BJ (cell line): ENCODE data around the gene ZNF385D. TPM values are rescaled to one million over a fixed set of nuclear protein-coding genes. Genes with fewer than 3 reads are reported as not detected.
A peak's percentile ranks its signal among the peaks of the same experiment; 100 is the strongest.

Experiments
- CTCF ChIA-PET: fragments of 350-600 bp; formaldehyde crosslinking; extraction: SDS; loops from one replicate; lab custom pipeline; 2021; ENCODE audit warnings: antibody characterized with exemption, inconsistent platforms; lab: Yijun Ruan, JAX
- POLR2A ChIA-PET: fragments of 300-600 bp; sonication (Branson Sonifier 250); formaldehyde crosslinking; extraction: SDS; loops from one replicate; lab custom pipeline; 2021; ENCODE audit warnings: antibody characterized with exemption; lab: Charles Lee
- DNase-seq: peaks from one replicate; pipeline ENCODE4 v3.0.0-alpha.2; 2011; ENCODE audit warnings: low read depth
- H3K27me3 ChIP-seq: 2 replicates; pipeline ENCODE4 v1.6.0; 2011; ENCODE audit warnings: low read length; ENCODE audit not compliant: control insufficient read depth, insufficient read depth
- H3K36me3 ChIP-seq: 2 replicates; pipeline ENCODE4 v1.5.1; 2011; ENCODE audit warnings: low read length; ENCODE audit not compliant: control insufficient read depth, insufficient read depth
- H3K4me3 ChIP-seq: 2 replicates; pipeline ENCODE4 v1.5.1; 2011; ENCODE audit warnings: low read depth, mild to moderate bottlenecking, control low read depth, low read length
- polyA plus RNA-seq: library from polyadenylated mRNA; depleted of rRNA; stranded (reverse); fragments of >200 nt; gene quantifications from 2 replicates; pipeline ENCODE4 v1.2.3, GENCODE V29; 2011
- TF ChIP-seq, protein P1 (sequence below): IDR thresholded peaks from 2 replicates; pipeline ENCODE4 v1.5.1; 2011; ENCODE audit warnings: low read depth, mild to moderate bottlenecking, control low read depth, inconsistent platforms, low read length, moderate library complexity; ENCODE audit not compliant: insufficient read depth

The ZNF385D gene
- polyA plus RNA-seq, 1 experiment, result 2.2 TPM

DNA sequence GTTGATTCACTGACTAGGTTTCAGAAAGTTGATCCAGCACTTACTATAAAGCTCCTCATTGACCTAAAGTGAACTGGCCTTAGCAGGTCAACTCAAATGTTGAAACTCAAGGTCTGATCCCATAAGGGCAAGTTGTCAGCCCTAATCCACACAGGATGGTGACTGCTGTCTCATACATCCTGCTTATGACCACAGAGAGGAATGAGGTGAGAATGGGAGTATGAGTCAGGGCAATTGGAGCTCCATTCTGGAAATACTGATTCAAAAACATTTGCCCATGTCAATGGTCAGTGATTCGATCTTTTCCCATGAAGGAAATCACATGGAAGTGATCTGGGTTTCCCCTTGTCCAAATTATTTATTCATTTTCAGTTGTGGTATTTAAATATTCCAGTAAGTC is 78.7 kb downstream of the ZNF385D start:
- Histone ChIP-seq H3K36me3 (no peaks in the 10 kb centered on the region), H3K27me3 (no peaks in the 10 kb centered on the region), H3K4me3 (no peak overlapping the region)
- POLR2A ChIA-PET, result no interaction called here
- TF ChIP-seq, protein P1, sequence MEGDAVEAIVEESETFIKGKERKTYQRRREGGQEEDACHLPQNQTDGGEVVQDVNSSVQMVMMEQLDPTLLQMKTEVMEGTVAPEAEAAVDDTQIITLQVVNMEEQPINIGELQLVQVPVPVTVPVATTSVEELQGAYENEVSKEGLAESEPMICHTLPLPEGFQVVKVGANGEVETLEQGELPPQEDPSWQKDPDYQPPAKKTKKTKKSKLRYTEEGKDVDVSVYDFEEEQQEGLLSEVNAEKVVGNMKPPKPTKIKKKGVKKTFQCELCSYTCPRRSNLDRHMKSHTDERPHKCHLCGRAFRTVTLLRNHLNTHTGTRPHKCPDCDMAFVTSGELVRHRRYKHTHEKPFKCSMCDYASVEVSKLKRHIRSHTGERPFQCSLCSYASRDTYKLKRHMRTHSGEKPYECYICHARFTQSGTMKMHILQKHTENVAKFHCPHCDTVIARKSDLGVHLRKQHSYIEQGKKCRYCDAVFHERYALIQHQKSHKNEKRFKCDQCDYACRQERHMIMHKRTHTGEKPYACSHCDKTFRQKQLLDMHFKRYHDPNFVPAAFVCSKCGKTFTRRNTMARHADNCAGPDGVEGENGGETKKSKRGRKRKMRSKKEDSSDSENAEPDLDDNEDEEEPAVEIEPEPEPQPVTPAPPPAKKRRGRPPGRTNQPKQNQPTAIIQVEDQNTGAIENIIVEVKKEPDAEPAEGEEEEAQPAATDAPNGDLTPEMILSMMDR, result no peak
- DNase-seq, result peak; percentile 66
- CTCF ChIA-PET, result no interaction called here

DNA sequence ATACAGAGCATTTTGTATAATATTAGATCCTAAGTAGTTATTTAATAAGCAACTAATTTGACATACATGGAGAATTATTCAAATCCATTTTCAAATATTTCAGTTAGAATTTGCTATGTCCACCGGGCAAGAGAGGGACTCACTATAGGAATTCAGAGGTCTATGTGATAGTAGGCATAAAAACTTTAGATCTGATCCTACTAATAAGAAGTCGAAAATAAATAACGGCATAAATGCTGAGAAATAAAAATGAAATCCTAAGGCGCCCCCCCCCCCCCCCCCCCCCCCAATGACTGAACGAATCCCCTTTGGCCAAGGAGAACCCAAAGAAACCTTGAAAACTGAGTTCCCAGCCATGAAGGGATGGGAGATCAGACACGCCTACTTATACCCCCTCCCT is 80.6 kb downstream of the ZNF385D start:
- DNase-seq, result no peak
- H3K36me3 ChIP-seq, result no peaks in the 10 kb centered on the region
- ChIA-PET CTCF (no interaction called here), POLR2A (no interaction called here)
- no peaks in the 10 kb centered on the region for H3K27me3 ChIP-seq
- no peak overlapping the region for H3K4me3 ChIP-seq
- TF ChIP-seq, protein P1, result no peak

DNA sequence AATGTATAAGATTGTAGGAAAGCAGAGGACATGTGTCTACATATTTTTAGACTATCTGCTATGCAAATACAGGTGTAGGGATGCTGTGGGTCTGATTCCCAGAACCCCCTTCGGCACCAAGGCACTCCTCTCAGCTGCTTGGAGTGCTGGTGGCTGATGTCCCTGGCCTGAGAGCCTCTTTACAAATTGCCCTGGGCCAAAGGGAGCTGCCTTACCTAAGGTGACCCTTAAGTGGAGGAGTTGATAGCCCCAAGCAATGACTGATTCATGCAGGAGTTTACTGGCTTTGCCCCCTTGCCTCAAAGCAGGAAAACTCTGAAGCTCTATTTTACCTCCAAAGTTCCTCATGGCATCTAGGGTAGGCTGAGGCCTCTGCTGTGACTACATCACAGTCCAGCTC is 83.0 kb downstream of the ZNF385D start:
- TF ChIP-seq, protein P1, result no peak
- POLR2A ChIA-PET, result no interaction called here
- Histone ChIP-seq H3K36me3 (no peaks in the 10 kb centered on the region), H3K27me3 (no peaks in the 10 kb centered on the region), H3K4me3 (no peak overlapping the region)
- CTCF ChIA-PET, result interaction anchor here (2.1 kb wide), 1 partner anchor 12 kb away, joined by 4 read pairs; no protein-coding TSS in a partner anchor
- no peak for DNase-seq

DNA sequence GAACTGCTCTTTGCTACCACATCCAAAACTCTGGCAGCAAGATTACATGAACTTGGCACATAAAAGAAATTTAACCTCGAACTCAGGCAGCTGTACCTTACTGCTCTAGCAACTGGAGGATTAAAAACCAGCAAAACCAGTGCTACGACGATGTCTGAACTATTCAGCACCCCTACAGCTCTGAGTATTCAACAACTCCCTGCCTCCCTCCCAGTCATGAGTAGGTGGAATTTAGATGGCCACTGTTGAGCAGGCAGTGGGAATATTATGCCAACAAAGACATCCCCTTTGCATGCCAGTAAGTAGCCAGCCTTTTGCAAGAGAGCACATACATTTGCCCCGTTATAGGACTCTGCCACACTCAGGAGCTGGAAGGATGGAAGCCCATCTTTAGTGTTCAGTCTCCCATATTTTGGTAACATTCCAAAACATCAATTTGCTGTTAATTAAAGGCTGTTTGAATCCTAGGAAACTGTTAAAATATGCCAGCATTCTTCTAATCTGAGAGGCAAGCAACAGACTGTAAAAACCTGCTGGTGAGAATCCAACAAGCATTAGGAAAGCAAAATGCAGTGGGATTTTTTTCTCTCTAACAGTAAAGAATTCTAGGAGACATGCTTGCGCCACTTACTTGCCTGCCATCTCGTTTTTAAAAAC is 85.4 kb downstream of the ZNF385D start:
- CTCF ChIA-PET, result no interaction called here
- no peak overlapping the region for H3K4me3 ChIP-seq
- DNase-seq, result no peak
- H3K36me3 ChIP-seq, result no peaks in the 10 kb centered on the region
- TF ChIP-seq, protein P1, result no peak
- H3K27me3 ChIP-seq, result no peaks in the 10 kb centered on the region
- POLR2A ChIA-PET, result no interaction called here

DNA sequence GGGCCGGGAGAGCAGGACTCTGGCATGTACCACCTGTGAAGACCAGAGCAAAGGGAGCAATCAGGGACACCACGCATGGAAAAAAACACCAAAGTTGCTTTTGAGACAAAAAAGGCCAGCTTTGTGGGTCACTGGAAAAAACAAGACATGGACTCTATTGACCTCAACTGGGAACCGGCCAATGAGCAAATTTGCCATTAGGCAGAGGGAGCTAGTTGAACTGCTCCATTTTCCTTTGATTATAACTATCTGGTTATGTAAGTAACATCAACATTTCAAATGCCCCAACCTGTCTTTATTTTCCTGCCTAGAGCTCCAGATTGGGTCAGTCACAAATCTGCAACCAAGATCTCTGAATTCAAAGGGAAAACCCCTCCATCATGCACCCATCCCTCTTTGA is 86.0 kb downstream of the ZNF385D start:
- Histone ChIP-seq H3K4me3 (no peak overlapping the region), H3K27me3 (no peaks in the 10 kb centered on the region), H3K36me3 (no peaks in the 10 kb centered on the region)
- CTCF ChIA-PET, result no interaction called here
- POLR2A ChIA-PET, result no interaction called here
- TF ChIP-seq, protein P1, result no peak
- no peak for DNase-seq
